SIG-M5 treated with dmso at 0.1 percent for 504 hours (cell line): Measurements from ENCODE around the gene MECR.
A peak's percentile ranks its signal among the peaks of the same experiment; 100 is the strongest.

Experiments
- DNase-seq: peaks from one replicate; lab custom pipeline; 2025; ENCODE audit not compliant: unreplicated experiment; lab: John Stamatoyannopoulos, UW

Gene MECR

DNA sequence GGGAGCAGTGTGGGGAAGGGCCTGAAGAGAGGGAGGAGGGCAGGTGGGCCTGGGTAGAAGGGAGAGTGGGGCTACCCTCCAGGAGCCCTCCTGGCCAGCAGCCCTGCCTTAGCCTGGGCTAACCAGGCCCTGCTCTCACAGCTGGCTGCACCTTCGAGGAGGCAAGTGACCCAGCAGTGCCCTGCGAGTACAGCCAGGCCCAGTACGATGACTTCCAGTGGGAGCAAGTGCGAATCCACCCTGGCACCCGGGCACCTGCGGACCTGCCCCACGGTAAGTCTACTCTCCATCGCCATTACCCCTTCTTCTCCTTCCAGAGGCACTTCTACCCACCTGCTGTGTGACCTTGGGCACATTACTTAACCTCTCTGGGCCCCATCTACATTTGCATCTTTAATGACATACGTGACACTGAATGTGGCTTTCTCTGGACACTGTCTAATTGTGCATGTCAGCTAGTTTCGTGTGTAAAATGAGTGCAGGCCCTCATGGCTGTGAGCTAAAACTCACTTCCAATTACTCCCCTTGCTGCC, 24.5 kb upstream of the MECR start:
- DNase-seq, result no peak

DNA sequence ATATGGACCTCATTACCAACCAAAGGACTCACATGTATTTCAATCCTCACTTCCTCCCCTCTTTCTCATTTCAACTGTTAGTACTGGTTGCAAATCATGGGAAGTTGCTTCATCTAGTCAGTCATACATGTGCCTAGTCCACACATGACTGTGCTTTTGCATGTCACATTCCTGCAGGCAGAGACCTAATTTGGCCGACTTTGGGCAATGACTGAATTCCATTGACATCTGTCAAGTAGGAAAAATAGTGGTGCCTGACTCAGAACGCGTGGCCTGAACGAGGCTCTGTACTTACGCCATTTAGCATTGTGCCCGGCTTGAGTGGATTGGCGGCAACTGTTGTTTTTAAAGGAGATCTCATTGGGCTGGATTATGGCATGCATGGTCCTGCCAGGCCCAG, 23.6 kb upstream of the MECR start:
- DNase-seq, result no peak

DNA sequence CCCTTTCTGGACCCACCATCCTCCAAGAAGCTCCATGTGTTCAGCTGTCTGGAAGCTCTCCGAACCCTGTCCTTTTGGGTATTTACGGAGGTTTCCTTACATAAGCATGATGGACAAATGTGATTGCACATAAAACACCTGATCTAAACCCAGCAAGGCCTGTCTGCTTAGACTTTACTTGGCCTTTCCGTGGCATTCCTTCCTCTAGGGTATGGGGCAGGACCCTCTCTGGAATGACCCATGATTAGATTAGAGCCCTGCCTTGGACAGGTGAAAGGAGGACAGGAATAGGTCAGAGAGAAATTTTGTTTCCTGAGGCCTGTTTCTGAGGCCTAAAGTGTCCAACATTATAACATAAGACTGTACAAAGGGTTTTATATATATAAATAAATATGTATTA, 22.4 kb upstream of the MECR start:
- no peak for DNase-seq

DNA sequence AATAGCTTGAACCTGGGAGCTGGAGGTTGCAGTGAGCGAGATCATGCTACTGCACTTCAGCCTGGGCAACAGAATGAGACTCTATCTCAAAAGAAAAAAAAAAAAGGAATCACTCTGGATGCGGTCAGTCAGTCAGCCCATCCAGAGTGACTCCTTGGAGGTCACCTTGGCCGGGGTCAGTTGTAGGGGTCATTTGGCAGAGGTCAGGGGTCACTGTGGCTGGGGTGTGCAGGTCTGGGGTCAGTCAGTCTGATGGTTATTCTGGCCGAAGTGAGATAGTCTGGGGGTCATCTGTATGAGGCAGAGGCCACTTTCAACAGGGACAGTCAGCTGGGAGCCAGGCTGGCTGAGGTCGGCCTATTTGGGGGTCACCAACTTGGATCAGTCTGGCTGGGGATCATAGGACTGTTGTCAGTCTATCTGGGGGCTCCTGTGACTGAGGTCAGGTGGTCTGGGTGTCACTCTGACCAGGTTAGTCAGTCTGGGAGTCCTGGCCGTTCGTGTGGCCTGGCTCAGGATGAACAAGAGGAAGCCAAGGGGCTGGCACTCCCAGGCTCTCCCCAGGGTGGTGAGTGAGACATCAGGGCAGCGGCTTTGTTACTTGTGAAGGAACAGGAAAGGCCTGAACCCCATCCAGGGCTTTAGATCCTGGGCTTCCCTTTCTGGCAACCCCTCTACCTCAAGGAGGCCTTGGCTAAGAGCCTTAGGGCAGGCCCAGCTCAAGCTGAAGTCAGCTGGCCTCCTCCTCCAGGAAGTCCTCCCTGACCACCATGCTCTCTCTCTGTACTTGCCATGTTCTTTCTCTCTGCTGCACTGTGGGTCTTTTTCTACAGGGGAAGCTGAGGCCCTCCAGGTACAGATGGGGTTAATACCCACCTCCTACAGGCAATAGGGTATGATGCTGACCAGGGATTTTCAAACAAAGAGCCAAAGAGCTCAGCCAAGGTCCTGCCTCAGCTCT, 20.7 kb upstream of the MECR start:
- DNase-seq, result no peak

DNA sequence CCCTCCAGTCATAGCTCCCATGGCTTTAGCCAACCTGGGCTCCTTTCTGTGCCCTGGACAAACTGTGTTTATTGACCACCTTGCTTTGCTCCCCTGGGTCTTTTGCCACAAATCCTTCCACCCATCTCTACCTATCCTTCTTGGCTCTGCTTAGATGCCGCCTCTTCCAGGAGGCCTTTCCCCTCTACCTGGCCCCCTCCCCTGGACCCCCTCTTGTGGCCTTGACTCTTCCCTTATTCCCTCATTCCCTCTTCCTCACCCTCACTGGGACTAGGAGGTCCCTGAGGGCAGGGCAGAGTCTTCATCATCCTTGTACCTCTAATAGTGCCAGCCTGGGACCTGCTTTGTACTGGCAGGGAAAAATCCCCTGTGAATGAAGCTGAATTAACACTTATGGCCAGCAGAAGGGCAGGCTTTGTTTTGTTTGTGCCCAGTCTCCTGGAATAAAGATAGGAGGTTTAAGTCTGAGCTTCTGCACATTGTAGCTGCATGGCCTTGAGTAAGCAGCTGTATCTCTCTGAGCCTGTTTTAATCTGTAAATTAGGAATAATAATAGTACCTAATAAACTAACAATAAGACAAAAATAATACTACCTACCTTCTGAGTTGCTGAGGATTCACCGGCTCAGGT, 19.3 kb upstream of the MECR start:
- DNase-seq, result no peak

DNA sequence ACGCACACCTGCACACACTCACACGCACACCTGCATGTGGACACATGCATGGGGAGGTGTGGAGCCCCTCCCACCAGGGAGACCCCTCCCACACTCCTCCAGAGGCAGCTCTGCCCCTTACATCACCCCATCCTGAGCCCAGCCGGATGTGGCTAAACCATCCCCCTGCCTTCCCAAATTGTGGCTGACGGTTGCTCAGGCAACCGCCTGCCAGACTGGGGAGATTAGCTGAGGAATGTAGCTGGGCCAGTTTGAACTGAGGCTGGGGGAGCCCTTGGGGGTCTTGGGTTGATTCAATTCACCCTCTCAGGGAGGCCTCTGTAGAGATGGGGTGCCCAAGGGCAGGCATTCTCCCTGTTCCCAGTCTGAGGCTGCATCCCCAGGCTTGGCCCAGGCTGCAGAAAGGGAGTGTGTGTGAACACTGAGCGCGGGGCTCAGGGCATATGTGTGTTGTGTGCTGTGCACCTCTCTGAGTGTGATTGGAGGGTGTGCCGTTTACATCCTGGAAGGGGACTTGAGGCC, 18.5 kb upstream of the MECR start:
- no peak for DNase-seq

DNA sequence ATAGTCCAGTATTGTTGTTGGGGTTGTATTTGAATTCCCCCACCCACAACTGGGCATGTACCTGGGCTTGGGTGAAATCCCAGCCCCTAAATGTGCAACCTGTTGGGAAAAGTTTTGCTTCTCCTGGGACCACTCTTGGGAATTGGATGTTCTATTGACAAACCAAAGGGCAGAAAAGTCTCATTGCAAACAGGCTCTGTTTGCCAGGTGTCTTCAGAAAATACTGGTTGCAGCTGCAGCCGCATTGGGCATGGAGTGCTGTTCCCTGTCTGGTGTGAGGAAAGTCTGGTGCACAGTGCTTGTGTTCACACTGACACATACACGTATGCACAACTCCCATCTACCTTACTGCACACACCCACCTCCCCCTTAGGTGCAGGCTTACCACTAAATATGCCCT, 17.7 kb upstream of the MECR start:
- DNase-seq, result no peak

DNA sequence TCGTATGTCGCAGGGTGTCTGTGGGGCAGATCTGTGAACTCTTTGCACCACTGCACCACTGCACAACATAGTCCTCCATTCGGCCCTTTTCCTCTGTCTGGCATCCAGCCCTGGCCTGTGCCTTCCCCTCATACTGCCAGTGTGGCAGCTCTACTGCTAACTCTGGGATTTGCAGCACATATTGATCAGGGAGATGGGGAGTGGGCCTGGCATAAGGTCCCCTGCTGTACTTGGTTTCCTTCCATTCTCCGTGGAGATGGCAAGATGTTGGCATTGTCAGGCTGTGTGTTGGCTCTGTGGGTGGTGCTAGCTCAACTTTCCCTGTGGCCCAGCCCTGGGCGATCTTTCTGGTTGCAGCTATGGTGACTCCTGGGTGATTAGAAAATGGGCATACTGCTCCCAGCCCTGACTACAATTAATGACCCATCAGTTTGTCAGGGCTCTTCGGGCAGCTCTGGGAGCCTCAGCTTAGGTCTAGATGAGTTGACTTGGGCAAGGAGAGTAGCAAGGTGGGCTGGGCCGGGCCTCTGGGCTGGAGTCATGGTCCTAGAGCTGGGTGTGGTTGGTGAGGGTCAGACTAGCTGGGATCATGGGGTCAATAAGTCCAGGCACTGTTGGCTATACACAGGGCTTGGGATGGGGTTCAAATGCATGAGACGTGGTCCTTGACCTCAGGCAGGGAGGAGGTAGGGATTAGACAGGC, 17.0 kb upstream of the MECR start:
- DNase-seq, result no peak

DNA sequence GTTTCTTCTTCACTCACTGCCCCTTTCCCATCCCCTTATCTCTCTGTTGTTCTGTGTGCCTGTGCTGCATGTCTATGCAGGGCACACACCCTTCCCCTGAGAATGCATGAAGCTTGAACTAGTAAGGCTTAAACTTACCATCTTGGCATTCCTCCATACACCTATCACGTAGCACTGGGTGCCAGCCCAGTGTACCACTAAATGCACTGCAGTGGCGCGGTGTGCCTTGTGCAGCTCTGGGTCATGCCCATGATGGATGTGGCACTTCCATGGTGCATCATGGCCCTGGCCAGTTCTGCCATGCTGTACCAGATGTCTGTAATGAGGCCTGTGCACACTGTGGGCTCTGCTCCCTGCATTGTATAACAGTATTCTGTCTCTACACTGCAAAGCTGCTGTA, 16.3 kb upstream of the MECR start:
- no peak for DNase-seq

DNA sequence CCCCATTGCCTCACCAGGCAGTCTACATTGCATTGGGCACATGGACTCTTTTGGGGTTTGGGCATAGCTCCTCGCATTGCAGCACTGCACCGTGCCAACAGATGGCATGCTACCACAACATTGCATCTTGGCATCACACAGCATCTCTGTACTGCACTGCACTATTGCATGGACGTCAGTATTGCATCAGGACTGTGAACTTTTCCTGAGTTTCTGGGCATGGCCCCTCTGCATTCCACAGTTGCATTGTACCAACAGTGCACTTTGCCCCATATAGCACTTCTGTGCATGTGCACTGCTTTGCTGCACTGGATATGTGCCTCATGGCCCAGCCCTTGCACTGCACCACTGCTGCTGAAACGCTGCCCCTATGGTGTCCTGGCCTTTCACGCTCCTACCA, 15.1 kb upstream of the MECR start:
- peak; percentile 8 for DNase-seq

DNA sequence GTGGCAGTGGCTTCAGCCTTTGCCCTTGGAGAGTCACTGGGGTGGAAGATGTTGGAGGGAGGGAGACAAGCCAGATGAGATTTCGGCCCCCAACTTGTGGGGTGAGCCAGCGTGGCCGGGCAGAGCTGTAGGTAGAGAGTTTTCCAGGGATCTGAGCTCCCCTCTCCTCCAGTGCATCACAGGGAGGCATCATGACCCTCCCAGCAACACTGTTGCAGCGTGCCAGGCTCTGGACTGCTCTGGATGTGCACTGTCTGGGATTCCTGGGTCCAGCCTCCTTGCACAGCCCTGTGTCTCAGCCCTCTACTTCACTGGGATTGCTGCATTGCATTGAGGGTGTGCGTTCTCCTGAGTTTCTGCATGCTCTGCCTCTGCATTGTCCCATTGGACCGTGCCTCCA, 14.5 kb upstream of the MECR start:
- no peak for DNase-seq

DNA sequence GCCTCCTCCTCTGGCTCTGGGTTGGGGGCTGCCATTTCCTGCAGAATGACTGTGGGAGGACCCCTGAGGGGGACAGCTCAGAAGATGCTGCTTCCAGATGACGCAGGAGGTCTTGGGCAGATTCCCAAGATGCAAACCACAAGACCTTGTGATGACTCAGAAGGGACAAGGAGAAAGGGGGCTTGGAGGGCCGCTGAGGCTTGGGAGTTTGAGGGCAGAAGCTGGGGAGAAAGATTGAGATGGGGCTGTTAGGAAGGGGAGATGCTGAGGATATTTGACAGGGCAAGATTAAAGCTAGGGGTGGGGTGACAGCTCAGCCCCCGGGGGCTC, 13.1 kb upstream of the MECR start:
- DNase-seq, result no peak

DNA sequence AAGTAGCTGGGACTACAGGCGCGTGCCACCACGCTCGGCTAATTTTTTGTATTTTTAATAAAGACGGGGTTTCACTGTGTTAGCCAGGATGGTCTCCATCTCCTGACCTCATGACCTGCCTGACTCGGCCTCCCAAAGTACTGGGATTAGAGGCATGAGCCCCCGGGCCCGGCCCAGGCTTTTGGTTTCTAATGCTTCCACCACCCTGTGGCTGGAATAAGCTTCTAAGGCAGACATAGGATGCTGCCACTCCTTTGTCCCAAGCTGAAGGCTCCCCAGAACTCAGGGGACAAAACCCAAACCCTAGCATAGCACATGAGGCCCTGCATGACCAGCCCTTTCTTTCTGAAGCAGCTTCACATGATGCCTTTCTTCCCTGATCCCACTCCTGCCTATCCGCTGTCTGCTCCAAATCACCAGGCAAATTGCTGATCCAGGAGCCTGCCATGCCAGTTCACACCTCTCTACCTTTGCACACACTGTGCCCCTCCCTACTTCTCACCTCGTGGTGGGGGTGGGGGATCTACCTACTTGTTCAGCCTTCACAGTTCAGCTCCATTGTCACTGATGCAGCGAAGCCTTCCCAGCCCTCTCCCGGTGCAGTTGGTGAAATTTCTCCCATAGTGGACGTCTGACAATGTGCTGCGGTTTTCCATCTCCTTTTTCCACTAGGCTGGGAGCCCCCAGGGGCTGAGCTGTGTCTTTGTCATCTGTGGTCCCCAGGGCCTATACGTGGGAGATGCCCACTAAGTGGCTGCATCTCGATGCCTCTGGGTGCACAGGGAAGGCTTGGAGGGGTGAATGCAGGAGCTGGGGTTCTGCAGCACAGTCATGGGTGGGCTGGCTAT, 12.5 kb upstream of the MECR start:
- DNase-seq, result no peak

DNA sequence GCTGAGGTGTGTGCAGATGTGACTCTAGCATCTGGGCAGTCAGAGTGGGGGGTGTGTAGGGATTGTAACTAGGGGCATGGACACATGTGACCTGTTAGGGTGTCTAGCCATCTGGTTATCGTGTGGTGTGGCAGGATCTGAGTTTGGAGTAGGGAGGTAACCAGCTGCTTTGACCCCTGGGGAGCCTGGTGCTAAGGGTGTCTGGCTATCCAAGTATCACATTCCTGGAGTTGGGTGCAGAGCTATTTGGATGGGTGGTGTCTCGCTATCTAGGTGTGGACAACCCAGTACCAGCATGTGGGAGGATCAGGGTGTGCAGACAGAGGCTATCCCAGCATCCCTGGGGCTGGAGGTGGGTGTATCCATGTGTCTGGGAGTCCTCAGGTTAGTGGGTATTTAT, 10.3 kb upstream of the MECR start:
- DNase-seq, result no peak

DNA sequence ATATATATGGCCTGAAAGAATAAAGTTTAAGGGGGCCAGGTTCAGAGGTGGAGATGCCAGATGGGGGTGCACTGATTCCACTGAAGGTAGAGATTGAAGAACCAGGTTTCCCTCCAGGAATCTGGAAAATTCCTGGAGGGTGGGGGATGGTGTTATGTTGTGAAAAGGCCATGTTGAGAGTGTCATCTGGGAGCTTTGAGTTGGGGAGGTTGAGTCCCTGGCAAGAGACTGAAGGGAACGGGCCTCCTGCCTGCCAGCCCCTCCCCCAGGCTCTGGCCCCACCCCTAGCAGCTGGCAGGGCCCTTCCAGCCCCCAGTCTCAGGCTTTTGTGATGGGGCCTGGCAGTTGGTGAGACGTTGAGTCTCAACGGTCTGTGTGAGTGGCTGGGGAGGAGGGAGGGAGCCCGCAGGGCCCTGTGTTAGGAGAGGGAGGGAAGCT, 9.7 kb upstream of the MECR start:
- no peak for DNase-seq

DNA sequence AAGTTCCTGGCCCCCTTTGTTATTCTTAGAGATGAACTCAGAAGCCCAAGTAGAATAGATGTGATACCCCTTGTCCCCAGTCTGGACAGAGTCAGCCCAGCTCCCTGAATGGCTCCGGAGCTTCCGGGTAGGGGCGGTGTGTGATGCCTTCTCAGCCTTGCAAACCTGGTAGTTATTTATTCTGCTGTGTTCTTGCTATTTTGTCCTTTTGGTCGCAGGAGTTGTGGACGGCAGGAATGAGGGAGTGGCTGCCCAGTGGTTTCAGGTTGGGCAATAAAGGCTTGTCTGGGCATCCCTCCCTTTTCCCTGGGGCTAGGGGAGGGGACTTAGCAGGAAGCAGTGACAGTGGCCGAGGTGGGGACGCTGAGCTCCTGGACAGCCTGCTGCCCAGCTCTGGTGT, 8.4 kb upstream of the MECR start:
- DNase-seq, result peak; percentile 28

DNA sequence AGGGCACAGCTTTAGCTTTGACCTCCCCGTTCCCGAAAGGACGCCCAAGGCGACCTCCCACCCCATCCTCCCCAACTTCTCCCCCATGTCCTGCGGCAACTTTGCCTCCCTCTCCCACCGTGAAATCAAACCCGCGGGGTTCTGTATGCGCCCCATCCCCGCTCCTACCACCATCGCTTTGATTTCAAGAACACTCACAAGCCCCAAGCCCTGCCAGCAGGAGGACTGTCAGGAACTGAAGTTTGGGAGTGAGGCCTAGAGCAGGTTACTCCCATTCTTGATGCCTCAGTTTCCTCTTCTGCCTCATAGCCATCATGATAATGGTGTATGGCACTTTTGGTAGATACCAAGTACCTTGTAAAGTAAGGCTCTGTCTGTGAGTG, 7.9 kb upstream of the MECR start:
- no peak for DNase-seq

DNA sequence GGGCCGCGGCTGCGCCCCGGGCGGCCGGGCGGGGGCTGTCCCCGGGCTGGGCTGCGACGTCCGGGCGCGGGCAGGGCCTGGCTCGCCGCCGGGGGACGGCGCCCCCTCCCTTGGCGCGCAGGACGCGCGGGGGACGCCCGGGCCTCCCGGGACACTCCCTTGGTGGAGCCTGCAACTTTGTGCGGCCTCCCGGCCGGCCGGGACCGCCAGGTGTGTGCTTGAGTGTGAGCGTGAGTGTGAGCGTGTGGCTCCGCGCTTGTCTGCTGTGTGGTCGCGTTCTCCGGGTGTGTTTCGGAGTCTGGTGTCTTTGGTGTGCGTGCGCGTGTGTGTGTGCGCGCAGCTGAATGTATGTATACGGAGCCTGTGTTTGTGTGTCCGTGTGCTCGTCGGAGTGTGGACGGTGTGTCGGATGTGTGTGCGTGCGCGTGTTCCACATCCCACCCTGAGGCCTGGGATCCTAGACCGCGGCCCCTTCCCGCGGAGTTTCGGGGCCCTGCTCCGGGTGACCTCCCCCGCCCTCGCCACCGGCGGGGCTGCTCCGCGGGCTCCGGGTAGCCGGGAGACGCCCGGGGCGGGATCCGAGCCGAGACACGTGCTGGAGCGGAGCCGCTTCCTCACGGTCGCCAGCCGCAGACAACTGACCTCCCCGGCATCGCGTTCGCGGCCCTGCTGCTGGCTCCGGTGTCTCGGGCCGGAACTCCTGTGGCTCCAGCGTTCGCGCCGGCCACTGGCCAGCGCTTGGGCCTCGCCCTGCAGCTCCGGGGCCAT, 7.3 kb upstream of the MECR start:
- no peak for DNase-seq

DNA sequence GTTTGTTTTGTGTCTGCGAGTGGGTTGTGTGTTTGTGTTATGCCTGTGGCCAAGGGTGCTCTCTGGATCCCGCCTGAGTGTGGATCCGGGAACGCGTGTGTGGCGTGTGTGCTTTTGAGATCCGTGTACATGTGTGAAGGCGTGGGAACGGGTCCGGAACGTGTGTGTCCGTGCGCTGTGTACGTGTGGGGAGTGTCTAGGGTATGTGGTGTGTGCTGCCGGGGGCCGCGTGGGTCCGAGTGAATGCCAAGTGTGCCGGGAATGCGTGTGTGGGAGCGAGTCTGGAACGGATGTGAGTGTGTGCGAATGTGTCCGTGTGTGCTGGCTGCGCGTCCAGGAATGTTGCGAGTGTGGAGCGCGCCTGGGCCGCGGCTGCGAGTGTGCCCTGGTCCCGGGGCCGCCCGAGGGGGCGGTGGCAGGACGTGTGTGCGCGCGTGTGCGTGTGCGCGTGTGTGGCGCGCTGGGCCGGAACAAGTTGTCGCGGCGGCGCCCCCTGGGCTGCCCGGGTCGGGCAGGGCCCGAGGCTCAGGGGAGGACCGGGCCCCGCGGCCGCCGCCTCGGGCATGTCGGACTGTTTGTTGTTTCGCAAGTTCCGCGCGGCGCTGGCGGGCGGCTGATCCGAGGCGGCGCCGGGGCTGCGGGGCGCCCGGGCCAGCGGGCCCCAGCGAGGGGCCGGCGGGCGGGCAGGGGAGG, 6.5 kb upstream of the MECR start:
- DNase-seq, result no peak
